CD4-positive, alpha-beta T cell treated with Interleukin-6 for 4 hours (primary cell): Measurements from ENCODE around the gene COL15A1.

Source experiments
- DNase-seq: peaks from one replicate; pipeline ENCODE4 v3.0.0-alpha.2; 2020; ENCODE audit warnings: mixed read lengths

Gene COL15A1

DNA sequence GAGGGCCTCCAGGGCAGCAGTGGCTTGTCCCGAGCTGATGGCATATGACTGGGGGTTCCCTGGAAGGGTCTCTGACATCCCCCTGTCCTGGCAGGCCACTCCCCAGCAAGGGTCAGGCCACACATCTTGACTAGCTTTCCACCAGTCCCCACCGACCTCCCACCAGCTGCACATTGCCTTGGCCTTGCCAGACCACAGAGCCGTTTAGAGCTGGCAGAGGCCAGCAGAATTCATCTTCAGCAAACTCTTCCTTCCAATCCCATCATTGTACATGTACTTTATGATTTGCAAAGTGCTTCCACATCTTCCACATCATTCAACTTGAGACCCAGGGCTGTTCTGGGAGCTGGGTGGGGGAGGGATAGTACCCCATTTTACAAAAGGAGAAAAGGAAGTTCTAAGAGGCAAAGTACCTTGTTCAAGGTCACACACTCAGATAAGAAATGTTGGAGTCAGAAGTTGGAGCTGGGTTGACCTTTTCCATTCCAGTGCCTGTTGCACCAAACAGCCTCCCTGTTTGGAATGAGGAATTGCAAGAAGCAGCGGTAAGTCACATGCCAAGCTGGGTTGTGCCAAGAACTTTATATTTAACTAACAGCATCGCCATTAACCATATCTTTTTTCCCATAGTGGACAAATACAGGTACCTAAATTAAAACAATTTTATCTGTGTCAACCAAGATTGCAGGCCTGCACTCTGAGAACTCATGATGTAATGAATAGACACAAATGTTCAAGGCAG is 25.8 kb upstream of the COL15A1 start:
- DNase-seq = no peak

DNA sequence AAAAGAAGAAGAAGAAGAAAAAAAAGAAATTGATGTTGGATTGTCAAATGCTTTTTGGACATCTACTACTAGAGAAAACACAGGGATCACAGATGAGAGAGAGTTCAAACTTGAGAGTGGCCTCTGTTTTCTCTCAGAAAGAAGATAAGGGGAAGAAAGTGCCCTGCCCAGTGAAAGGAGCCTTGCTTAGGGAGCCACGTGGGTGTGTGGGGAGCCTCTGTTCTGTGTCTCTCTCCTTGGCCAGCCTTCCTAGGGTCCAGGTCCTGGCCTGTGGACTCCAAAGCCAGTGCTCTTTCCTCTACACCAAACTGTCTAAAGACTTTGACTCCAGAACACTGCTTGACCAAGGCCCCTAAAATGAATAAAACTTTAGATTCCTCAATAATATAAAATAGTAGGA is 22.0 kb upstream of the COL15A1 start:
- no peak for DNase-seq

DNA sequence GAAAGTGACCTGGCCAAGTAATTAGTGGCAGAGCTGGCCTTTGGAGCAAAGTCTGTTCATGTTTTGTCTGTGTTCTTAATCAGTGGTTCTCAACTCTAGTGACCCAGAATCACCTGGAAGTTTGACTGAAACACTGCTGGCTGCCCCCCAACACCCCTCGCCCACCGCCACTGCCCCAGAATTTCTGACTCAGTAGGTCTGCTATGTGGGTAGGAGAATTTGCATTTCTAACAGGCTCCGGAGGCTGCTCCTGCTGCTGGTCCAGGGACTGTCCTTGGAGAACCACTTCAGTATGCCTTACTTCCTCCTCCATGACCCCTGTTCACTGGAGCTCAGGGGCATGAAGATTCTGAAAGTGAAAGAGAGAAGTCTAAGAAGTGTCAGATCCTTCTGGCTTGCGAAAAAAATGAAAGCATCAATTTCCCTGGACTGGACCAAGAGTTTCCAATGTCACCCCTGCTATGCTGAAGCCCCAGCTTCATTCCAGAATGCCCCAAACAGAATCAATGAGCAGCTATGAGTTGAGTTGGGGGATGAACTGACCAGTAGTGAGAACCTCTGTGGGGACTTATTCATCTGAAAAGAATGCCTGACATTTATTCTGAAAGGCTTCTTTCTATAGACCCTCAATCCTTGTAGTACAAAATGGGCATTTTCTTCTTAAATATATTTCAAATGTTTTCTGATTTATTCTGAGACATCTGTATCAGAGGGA is 20.8 kb upstream of the COL15A1 start:
- DNase-seq = no peak

DNA sequence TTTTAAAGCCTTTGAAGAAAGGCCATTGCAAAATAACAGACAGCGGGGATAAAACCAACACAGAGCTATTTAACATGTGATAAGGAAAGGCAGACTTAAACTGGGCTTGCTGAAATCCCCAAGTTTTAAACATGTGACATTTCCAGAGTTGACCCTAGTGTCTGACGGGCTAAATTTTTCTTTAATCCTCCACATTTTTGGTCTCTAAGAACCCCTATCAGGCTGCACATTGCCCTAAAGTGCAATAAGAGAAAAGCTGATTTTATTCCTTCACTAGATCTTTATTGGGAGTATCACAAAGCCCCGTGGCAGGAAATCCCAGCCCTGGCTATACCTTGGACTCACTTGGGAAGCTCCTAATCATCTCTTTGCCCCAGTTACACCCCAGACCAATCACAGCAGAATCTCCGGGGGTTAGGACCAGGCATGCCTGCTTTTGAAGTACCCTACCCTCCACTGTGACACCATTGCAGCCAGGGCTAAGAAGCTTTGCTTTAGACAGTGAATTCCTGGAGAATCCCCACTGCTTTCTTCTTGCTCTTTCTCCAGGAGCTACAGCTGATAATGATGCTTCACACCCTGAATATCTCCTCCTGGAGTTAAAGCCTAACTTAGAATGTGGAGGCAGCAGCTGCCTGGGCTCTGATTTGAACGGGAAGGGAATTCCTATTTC is 20.1 kb upstream of the COL15A1 start:
- no peak for DNase-seq

DNA sequence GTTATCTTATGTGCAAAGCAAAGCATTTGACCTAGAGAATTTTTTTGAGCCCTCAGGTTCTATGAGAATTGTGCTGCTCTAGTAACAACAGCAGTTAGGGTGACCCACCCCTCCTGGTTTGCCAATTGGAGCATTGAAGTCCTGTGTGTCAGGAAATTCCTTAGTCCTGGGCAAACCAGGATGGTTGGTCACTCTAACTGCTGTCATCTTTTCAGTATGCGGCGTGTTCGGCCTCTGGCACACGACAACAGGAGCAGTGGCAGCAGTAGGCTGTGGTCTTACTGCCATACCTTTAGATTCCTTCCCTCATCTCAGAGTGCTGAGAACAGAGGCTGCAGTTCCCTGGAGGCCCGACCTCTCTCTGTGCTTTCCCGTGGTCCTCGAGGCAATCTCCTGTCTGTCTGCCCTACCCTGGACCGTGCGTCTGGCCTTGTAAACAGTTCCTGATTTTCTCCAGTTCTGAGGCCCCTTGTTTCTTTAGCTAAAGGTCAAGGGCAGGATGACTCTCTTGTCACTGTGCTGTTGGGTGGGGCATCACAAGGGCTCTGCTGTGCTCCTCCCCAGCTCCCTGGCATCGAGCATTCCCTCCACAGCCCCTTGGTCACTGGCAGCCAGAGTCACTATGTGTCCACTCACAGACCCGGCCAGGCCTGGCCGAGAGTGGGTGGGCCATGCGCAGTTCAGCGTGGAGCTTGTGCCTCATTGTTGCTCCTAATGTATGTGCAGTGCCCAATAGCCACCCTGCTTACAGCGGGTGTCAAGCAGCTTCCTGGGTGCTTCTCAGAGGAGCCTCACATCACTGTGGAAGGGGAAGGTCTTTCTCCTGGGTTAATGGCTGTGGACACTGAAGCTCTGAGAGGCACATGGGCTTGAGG is 18.5 kb upstream of the COL15A1 start:
- DNase-seq = no peak

DNA sequence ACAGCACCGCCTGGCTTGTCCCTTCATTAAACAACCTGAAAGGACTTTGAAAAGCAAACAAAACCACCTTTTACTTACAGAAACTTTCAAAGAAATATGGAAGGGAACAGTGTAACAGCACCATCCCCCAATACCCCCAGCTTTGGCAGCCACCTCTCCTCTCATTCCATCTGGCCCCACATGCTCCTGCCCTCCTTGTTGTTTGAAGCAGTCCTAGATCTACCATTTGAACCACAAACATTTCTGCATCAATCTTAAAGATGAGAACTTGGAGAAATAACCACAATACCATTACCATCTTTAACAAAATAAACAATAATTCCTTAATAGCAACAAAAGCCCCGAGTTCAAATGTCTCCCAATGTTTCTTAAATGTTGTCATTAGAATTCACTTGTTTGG is 17.8 kb upstream of the COL15A1 start:
- DNase-seq = no peak

DNA sequence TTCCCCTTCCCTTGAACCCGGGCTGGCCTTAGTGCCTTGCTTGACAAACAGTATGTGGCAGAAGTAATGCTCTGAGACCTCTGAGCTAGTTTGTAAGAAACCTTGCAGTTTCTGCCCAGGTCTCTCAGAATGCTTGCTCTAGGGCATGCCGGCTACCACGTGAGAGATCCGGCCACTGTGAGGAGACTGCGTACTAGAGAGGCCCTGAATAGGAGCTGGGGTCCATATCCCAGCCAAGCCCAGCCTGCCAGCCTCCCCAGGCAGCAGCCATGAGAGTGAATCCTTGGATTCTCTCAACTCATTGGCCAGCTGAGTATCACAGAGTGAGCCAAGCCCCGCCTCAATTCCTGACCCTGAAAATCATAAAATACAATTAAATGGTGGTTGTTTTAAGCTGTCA is 16.0 kb upstream of the COL15A1 start:
- no peak for DNase-seq

DNA sequence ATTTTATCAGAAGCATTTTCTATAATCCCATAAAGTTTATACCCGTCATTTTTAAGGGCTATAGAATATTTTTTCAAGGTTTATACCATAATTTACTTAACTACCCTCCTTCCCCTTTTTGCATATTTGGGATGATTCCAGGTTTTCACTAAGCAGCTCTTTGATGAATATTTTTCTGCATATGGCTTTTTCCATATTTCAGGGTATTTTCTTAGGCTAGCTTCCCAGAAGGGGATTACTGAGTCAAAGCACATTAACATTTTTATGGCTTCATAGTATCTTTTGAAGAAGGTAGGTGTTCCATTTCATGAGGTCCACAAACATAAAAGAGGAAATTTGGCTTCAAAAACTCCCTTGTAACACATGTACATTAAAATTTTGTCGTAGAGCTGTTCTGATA is 14.6 kb upstream of the COL15A1 start:
- DNase-seq = no peak

DNA sequence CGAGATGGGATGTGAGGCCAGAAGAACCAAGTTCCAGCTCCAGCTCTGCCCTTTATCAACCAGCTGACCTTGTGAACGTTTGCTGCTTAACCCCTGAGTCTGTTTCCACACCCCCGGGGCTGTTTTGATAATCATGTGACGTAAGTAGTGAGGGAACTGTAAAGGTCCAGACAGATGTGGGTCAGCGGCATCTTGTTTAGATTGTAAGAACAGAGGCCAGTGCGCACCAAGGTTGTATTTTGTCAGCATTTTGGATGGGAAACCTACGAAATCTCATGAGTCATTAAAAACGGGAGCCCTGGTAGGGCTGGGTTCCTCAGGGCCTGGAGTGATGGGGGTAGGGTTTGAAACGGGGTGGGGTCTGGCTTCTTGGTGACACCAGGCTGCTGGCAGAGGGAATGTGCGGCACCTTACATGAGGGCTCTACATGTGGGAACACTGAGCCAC is 13.8 kb upstream of the COL15A1 start:
- DNase-seq = no peak

DNA sequence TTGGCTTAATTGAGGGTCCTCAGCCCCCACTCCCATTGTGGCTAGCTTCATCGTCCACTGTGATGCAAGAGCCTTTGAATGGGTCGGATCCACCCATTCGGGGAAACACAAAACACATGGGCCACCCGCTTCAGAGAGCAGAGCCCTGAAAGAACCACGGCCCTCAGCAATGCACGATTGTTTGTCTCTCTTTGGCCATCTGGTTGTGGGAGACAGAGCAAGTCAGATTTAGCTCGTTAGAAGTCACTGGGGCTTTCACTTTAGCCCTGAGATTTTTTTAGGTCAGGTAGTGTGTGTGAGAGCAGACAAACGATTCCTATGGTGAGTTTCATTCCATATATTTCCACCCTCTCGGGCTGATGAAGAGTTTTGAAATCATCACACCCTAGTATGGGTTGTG is 12.9 kb upstream of the COL15A1 start:
- no peak for DNase-seq

DNA sequence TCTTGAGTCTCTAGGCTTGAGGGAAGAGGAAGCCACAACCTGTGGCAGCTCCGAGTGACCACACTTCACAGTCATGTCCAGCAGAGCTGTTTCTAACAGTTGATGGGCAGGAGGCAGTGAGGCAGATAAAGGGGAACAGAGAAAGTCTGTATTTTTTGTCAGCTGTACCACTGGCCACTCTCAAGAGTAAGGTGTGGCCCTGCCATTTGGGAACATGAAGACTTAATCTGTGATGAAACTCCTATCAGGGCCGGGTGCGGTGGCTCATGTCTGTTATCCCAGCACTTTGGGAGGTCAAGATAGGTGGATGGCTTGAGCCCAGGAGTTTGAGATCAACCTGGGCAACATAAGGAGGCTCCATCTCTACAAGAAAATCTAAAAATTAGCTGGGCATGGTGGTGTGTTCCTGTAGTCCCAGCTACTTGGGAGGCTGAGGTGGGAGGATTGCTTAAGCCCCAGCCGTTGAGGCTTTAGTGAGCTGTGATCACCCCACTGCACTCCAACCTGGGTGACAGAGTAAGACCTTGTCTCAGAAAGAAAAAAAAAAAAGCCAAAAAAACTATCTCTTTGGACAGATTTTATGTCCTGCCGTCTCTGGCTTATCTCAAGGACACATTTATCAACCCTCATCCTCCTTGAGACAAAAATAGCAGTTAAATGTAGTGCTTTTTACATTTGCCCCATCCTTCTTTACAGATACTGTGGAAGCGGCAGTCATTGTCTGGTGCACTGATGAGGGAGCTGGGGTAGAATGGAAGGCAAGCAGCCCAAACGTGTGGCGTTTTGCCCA is 11.9 kb upstream of the COL15A1 start:
- DNase-seq = no peak

DNA sequence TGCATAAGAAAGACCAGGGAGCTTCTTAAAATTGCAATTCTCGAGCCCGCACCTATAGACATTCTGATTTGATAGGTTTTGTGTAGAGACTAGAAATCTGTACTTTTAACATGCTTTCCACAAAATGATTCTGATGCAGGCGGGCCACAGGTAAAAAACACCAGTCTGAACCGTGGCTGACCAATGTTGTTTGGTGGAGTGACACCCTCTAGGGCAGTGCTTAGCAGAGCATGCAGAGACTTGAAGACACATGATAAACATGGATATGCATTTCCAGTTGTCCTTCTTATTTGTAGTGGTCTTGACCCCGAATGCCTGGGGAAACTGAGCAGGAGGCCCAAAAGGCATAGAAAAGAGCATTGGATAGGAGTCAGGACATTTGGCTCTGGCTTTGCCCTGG is 10.5 kb upstream of the COL15A1 start:
- DNase-seq = no peak

DNA sequence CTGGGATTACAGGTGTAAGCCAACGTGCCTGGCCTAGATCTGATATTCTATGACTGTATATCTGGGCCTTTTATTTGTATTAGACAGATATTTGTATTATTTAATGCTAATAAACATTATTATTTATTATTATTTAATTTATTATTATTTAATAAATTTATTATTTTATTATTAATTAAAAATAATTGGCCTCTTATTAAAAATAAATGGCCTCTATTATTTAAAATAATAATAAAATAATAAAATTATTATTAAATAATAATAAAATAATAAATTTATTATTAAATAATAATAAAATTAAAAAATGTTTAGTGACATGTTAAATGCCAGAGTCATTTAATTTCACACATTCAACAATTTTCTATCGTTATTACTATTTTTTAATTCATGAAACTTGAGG is 9.8 kb upstream of the COL15A1 start:
- DNase-seq = no peak

DNA sequence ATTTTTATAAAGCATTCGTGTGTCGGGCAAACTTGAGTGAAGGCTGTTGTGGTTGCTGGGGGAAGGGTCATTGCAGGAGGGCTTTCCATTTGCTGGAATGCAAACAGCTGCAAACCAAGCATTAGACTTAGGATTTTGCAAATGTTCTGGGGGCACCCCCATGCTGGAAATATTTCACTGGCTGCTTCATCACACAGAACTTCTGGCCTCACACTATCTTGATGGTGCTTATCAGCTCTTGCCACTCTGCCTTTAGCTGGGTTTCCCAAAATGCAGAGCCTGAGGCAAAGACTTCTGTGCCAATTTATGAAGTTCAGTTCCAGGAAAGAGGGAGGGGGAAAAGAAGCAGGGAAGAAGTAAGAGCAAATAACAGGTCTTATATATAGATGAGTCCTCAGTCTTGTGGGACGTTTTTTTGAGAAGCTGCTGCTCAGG is 8.6 kb upstream of the COL15A1 start:
- no peak for DNase-seq

DNA sequence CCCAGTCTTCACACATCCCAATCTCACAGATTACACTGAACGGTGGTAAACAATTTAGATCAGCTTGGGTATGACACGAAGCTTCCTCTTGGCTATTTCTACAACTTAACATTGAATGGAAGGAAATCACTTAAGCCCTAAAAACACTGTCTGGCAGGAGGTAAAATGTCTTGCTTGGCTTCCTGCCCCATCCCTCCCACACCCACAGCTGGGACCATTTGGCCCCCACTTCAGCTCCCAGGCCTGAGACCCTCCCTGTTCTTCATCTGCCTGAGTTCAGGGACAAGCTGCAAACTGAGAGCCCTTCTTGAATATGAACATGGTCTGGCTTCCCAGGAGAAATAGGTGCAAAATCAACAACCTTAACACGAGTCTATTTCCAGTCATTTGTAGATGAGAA is 3.4 kb upstream of the COL15A1 start:
- no peak for DNase-seq

DNA sequence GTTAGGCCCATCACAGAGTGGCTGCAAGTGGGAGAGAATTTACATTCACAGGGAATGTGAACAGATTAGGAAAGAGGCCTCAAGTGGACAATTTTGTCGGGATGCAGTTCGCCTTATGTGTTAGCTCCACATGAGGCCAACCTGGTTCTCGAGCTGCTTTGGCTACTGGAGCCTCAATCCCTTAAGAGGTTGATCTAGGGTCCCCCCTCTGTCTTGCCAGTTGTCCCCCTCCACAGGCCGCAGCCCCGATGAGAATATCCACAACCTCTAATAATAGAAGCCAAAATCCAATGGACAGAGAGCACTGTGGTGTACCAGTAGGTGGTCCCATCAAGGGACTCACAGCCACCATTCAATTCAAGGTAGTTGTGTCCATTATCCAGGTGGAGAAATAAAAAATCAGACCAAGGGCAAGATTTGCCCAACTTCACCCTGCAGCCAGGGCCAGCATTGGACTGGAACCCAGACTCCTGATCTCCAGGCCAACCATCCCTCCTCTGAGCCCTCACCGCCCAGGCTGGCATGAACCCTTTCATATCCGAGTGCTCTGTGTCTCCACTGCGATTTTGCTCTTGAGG is 1.7 kb upstream of the COL15A1 start:
- no peak for DNase-seq

DNA sequence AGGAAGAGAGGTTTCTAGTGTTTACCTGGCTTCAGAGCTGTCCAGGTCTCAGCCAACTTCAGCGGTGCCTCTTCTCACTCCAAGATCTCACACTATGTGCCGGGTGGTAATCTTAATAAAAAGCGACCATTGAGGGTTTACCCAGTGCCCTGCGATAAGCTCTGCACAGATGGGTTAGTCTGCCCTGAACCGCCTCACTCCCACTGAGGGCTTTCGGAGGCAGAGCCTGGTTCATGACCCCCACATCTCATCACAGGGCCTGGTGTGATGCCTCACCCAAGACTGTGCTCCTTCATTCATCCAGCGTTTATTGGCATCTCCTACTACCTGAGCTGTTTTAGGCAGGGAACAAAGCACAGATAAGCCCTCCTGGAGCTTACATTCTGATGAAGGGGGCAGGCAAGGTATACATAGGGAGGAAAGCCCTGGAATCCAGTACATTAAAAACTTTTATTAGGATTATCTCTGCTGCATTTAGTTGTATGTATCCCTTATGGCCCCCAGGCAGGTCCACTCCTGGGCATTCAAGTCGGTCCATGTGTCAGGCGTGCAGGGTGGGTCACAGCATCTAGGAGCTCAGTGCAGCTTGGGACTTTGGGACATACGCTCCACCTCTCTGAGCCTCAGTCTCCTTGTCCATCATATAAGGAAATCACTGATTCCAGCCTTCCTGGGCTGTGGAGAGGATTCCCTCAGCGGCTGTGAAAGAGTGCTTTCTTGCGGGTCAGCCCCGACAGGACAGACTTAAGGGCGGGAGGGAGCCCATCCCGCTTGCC is 613 bp upstream of the COL15A1 start:
- no peak for DNase-seq

DNA sequence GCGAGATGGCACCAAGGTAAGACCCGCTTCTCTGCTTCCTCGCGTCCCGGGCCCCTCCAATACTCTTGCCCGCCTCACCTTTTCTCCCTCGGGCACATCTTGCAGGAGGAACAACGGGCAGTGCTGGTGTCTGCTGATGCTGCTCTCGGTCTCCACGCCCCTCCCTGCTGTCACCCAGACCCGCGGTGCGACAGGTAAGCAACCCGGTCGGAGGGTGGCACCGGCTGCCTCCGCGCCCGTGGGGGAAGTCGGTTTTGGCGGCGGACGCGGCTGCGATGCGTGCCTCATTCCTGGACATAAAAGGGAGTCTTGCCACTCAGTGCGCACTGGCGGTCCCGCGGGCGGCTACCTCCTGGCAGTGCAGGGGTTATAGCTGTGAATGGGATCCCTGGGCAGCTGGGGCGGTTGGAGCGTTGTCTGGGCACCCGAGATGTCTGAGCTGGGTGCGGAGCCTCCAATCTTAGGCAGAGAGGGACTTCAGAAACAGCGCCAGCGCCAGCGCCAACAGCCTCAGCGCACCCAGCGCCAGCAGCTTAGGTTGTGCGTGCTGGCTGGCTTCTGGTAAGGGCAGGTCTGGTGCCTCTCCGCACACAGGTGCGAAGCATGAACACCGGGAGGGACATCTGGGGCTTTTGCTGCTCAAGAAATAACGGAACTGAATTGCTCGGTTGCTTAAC is 488 bp downstream of the COL15A1 start:
- no peak for DNase-seq

DNA sequence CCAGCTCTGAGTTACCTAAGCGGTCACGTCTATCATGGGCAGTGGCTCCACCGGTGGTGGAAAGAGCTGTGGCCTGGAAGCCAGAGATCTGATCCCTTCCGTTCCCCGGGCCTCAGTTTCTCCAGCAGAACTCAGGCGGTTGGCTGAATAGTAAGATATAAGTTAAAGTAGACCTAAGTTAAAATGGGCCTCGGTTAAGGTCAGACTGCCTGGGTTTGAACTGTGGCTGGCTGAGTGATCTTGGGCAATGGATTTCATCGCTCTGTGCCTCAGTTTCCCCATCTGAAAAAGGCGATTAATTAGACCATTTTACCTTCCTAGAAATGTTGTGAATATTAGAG is 997 bp downstream of the COL15A1 start:
- no peak for DNase-seq

DNA sequence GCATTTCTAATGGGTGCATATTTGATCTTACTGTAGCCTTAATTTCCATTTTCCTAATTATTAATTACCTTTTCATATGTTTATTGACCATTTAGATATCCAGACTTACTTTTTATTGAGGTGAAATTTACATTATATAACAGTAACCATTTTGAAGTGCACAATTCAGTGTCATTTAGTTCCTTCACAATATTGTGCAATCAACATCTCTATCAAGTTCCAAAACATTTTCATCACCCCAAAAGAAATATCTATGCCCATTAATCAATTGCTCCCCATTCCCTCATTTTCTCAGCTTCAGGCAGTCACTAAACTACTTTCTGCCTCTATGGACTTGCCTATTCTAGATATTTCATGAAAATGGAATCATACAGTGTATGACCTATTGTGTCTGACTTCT is 5.9 kb downstream of the COL15A1 start:
- no peak for DNase-seq

DNA sequence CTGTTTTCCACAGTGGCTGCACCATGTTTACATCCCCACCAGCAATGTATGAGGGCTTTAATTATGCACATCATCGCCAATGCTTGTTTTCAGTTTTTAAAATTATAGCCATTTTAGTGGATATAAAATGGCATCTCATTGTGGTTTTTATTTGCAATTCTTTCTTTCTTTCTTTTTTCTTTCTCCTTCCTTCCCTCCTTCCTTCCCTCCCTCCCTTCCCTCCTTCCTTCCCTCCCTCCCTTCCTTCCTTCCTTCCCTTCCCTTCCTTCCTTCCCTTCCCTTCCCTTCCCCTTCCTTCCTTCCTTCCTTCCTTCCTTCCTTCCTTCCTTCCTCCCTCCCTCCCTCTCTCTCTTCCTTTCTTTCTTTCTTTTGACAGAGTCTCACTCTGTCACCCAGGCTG is 6.6 kb downstream of the COL15A1 start:
- no peak for DNase-seq
